ENCODE results near the gene MCM7.

GRCh38 chr7:100122568-100122967 is 21.4 kb upstream of the MCM7 start:
- TF ChIP-seq SMC3 (IDR thresholded peaks at IDR 0.05; ENCODE audit: low read depth, low read length), result no peak
- no peak for TF ChIP-seq CEBPB (IDR thresholded peaks at IDR 0.05; ENCODE audit: low read depth, low read length)
- TF ChIP-seq POLR2A (IDR thresholded peaks at IDR 0.05; ENCODE audit: low read depth, low read length), result no peak
